HCT116 (cell line): ENCODE measurements around the gene RC3H2. TPM values are rescaled to one million over a fixed set of nuclear protein-coding genes. Genes with fewer than 3 reads are reported as not detected.

Source experiments
- ATAC-seq: fragments of 200-7000 bp; cut with Tn5 transposase; 2 replicates; pipeline ENCODE4 v1.9.1; 2020; ENCODE audit warnings: mild to moderate bottlenecking, moderate library complexity
- BruUV-seq: library from RNA; stranded (reverse); fragments of 400-500 nt; replicated peaks from 2 replicates; lab custom pipeline; 2021; lab: Mats Ljungman, UMichigan
- CTCF ChIA-PET: fragments of 300-600 bp; sonication (Branson Sonifier 250); formaldehyde crosslinking; loops from one replicate; lab custom pipeline; 2021; ENCODE audit warnings: antibody characterized with exemption; lab: Charles Lee
- POLR2A ChIA-PET: fragments of 300-600, 350-600 bp; sonication (Branson Sonifier 250); formaldehyde crosslinking; loops from one replicate; lab custom pipeline; 2021; ENCODE audit warnings: antibody characterized with exemption; lab: Charles Lee
- RAD21 ChIA-PET, 2 experiments: fragments of 300-600 bp; sonication (Branson Sonifier 250); formaldehyde crosslinking; loops; one replicate each; lab custom pipeline; 2023; ENCODE audit warnings: low total read pairs in 2 of 2; ENCODE audit not compliant: uncharacterized antibody in 2 of 2, unreplicated experiment in 2 of 2, low non-redundant PET in 1 of 2; lab: Charles Lee
- DNase-seq: peaks from one replicate; pipeline ENCODE4 v3.0.0-alpha.2; 2010; ENCODE audit warnings: low read depth, low spot score
- H2AFZ ChIP-seq: fragments of 200-600 bp; shearing (Covaris generic), sonication (generic); 2 replicates; pipeline ENCODE4 v1.6.1; 2017; ENCODE audit warnings: low read depth, mixed run types, mixed read lengths, antibody characterized with exemption, low read length; ENCODE audit not compliant: poor library complexity, severe bottlenecking
- H3K27ac ChIP-seq: 2 replicates; pipeline ENCODE4 v1.5.1; 2012; ENCODE audit warnings: low read depth, low read length
- H3K27me3 ChIP-seq: fragments of 200-600 bp; sonication (generic); 2 replicates; pipeline ENCODE4 v1.6.1; 2016; ENCODE audit warnings: mixed run types, low read length, mixed read lengths; ENCODE audit not compliant: insufficient read depth
- H3K36me3 ChIP-seq, 2 experiments: fragments of 200-500 bp in 1 of 2; fragments of 200-600 bp in 1 of 2; sonication (Bioruptor generic) in 1 of 2; sonication (generic) in 1 of 2; 2 replicates each; pipeline versions ENCODE4 v1.5.1 to v1.6.1; 2014 to 2016; ENCODE audit warnings: low read length in 2 of 2, inconsistent platforms in 1 of 2, mixed read lengths in 1 of 2, mixed run types in 1 of 2; ENCODE audit not compliant: insufficient read depth in 2 of 2, control insufficient read depth in 1 of 2
- H3K4me1 ChIP-seq, 2 experiments: fragments of 200-600 bp in 1 of 2; sonication (generic) in 1 of 2; 2 replicates each; pipeline versions ENCODE4 v1.5.1 to v1.6.1; 2012 to 2017; ENCODE audit warnings: low read length in 2 of 2, inconsistent platforms in 1 of 2, mild to moderate bottlenecking in 1 of 2, mixed read lengths in 1 of 2, mixed run types in 1 of 2, moderate library complexity in 1 of 2; ENCODE audit not compliant: insufficient read depth in 2 of 2, control insufficient read depth in 1 of 2
- H3K4me2 ChIP-seq: fragments of 200-600 bp; sonication (generic); 2 replicates; pipeline ENCODE4 v1.6.1; 2017; ENCODE audit warnings: mixed run types, low read length, mixed read lengths
- H3K4me3 ChIP-seq, 2 experiments: fragments of 200-600 bp in 1 of 2; sonication (generic) in 1 of 2; replicated peaks in 1 of 2; 2 replicates each; pipeline ENCODE4 v1.5.1; 2011 to 2016; ENCODE audit warnings: low read length in 2 of 2, control low read depth in 1 of 2, low read depth in 1 of 2, mild to moderate bottlenecking in 1 of 2, mixed read lengths in 1 of 2, mixed run types in 1 of 2
- H3K79me2 ChIP-seq: fragments of 200-600 bp; sonication (generic); 2 replicates; pipeline ENCODE4 v1.6.1; 2017; ENCODE audit warnings: mild to moderate bottlenecking, mixed run types, low read length, moderate library complexity, mixed read lengths; ENCODE audit not compliant: insufficient read depth
- H3K9ac ChIP-seq: fragments of 200-600 bp; sonication (generic); 2 replicates; pipeline ENCODE4 v1.6.1; 2016; ENCODE audit warnings: low read length, mixed read lengths
- H3K9me2 ChIP-seq: fragments of 200-600 bp; sonication (generic), shearing (Covaris generic); 2 replicates; pipeline ENCODE4 v1.6.1; 2017; ENCODE audit warnings: mixed run types, mild to moderate bottlenecking, moderate library complexity; ENCODE audit not compliant: insufficient read depth
- H3K9me3 ChIP-seq, 2 experiments: fragments of 200-500 bp in 1 of 2; fragments of 200-600 bp in 1 of 2; sonication (Bioruptor generic) in 1 of 2; sonication (generic) in 1 of 2; 2 replicates each; pipeline ENCODE4 v1.6.1; 2014 to 2017; ENCODE audit warnings: low read length in 2 of 2, mixed read lengths in 2 of 2, inconsistent platforms in 1 of 2, low read depth in 1 of 2, mild to moderate bottlenecking in 1 of 2, mixed run types in 1 of 2, moderate library complexity in 1 of 2; ENCODE audit not compliant: control insufficient read depth in 1 of 2, insufficient read depth in 1 of 2
- H4K20me1 ChIP-seq: fragments of 200-600 bp; sonication (generic), shearing (Covaris generic); 2 replicates; pipeline ENCODE4 v1.6.1; 2017; ENCODE audit warnings: mixed run types, mild to moderate bottlenecking, moderate library complexity; ENCODE audit not compliant: insufficient read depth
- CBX3 ChIP-seq: IDR thresholded peaks from 2 replicates; pipeline ENCODE4 v1.6.1; 2012; ENCODE audit warnings: low read depth
- CEBPB ChIP-seq: IDR thresholded peaks from 2 replicates; pipeline ENCODE4 v1.6.1; 2012; ENCODE audit warnings: low read depth
- EGR1 ChIP-seq: IDR thresholded peaks from 2 replicates; pipeline ENCODE4 v1.6.1; 2012; ENCODE audit warnings: low read depth
- ELF1 ChIP-seq: IDR thresholded peaks from 2 replicates; pipeline ENCODE4 v1.6.1; 2012; ENCODE audit warnings: low read depth, borderline replicate concordance
- EZH2 ChIP-seq: fragments of 200-600 bp; sonication (generic); IDR thresholded peaks from 2 replicates; pipeline ENCODE4 v1.6.1; 2017; ENCODE audit warnings: antibody characterized with exemption, mixed run types
- EZH2phosphoT487 ChIP-seq: fragments of 200-600 bp; IDR thresholded peaks from 2 replicates; pipeline ENCODE4 v1.6.1; 2018; ENCODE audit warnings: antibody characterized with exemption, borderline replicate concordance
- FOSL1 ChIP-seq: IDR thresholded peaks from 2 replicates; pipeline ENCODE4 v1.6.1; 2012; ENCODE audit warnings: low read depth
- JUND ChIP-seq: IDR thresholded peaks from 2 replicates; pipeline ENCODE4 v1.6.1; 2012
- POLR2A ChIP-seq: IDR thresholded peaks from 2 replicates; pipeline ENCODE4 v1.7.0; 2011; ENCODE audit warnings: borderline replicate concordance; ENCODE audit not compliant: insufficient read depth, insufficient read length; ENCODE audit errors: extremely low read depth
- RAD21 ChIP-seq: IDR thresholded peaks from 2 replicates; pipeline ENCODE4 v1.6.1; 2012; ENCODE audit warnings: low read depth, mild to moderate bottlenecking
- SIN3A ChIP-seq: IDR thresholded peaks from 2 replicates; pipeline ENCODE4 v1.6.1; 2012; ENCODE audit warnings: low read depth
- SP1 ChIP-seq: IDR thresholded peaks from 2 replicates; pipeline ENCODE4 v1.6.1; 2012; ENCODE audit warnings: low read depth
- SRF ChIP-seq: IDR thresholded peaks from 2 replicates; pipeline ENCODE4 v1.6.1; 2012; ENCODE audit warnings: low read depth
- TCF7L2 ChIP-seq: IDR thresholded peaks from 2 replicates; pipeline ENCODE4 v1.7.0; 2011; ENCODE audit warnings: borderline replicate concordance, inconsistent platforms; ENCODE audit not compliant: insufficient read depth, insufficient read length; ENCODE audit errors: extremely low read depth
- ZNF274 ChIP-seq: fragments of 200-500 bp; sonication (Bioruptor generic); IDR thresholded peaks from 2 replicates; pipeline ENCODE4 v1.6.1; 2014; ENCODE audit warnings: mild to moderate bottlenecking, low read depth, low read length, inconsistent platforms
- intact Hi-C: fragments of 100-400 bp; cut with micrococcal nuclease; formaldehyde crosslinking; loops from 2 replicates; pipeline ENCODE4 v1.10.0; 2022
- total RNA-seq: library from RNA; stranded (reverse); gene quantifications from one replicate; pipeline ENCODE4 v1.2.1, GENCODE V29; 2021; ENCODE audit not compliant: unreplicated experiment
- TF ChIP-seq, protein P1 (sequence below), 3 experiments: fragments of 200-600 bp in 1 of 3; sonication (generic) in 1 of 3; IDR thresholded peaks in 2 of 3; conservative IDR thresholded peaks in 1 of 3; 2 replicates each; pipeline ENCODE4 v1.5.1; 2012 to 2017; ENCODE audit warnings: low read depth in 2 of 3, low read length in 2 of 3, antibody characterized with exemption in 1 of 3, borderline replicate concordance in 1 of 3, control low read depth in 1 of 3, mild to moderate bottlenecking in 1 of 3, mixed read lengths in 1 of 3, mixed run types in 1 of 3, moderate library complexity in 1 of 3; ENCODE audit not compliant: insufficient read depth in 1 of 3
- TF ChIP-seq, protein P2 (sequence below): IDR thresholded peaks from 2 replicates; pipeline ENCODE4 v1.6.1; 2012
- TF ChIP-seq, protein P3 (sequence below): IDR thresholded peaks from 2 replicates; pipeline ENCODE4 v1.6.1; 2012; ENCODE audit warnings: low read depth
- TF ChIP-seq, protein P4 (sequence below): IDR thresholded peaks from 2 replicates; pipeline ENCODE4 v1.6.1; 2011; ENCODE audit warnings: mild to moderate bottlenecking, low read length, moderate library complexity; ENCODE audit not compliant: insufficient replicate concordance; ENCODE audit errors: extremely low read depth

Gene RC3H2
- total RNA-seq, 1 experiment from 2014 or later, result 53.8 TPM

DNA sequence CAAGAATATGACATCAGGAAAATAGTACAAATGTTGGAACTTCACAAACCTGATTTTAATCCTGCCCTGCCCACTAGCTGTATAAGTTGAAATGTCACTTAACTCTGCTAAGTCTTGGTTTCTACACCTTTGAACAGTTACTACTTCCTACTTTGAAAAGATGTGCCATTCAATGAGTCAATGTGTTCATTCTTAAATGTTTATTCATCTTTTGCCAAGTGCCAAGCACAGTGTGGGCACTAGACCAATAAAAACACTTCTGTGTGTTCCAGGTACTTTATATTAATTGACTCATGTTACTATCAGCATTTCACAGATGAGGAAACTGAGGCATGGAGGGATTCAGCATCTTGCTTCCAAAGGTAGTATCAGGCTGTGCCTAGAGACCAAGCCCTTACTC is 89.6 kb downstream of the RC3H2 start:
- DNase-seq, result no peak
- Histone ChIP-seq H3K4me3 (no peak overlapping the region), H3K27me3 (no peaks in the 10 kb centered on the region), H4K20me1 (no peaks in the 10 kb centered on the region), H3K27ac (no peak overlapping the region), H3K9me2 (no peaks in the 10 kb centered on the region), H3K4me1 (peaks cover 4 to 10% of the 10 kb centered on the region in 2 experiments; a peak in 3 of 4 replicates), H3K9ac (no peak overlapping the region), H3K9me3 (no peaks in the 10 kb centered on the region), H3K36me3 (peaks cover 0 to 5% of the 10 kb centered on the region in 2 experiments; a peak in 2 of 4 replicates), H2AFZ (no peak overlapping the region), H3K79me2 (no peaks in the 10 kb centered on the region), H3K4me2 (no peak overlapping the region)
- RAD21 ChIA-PET, result no interaction called here
- intact Hi-C loops, result no loop called here
- CTCF ChIA-PET, result no interaction called here
- TF ChIP-seq, protein P1, sequence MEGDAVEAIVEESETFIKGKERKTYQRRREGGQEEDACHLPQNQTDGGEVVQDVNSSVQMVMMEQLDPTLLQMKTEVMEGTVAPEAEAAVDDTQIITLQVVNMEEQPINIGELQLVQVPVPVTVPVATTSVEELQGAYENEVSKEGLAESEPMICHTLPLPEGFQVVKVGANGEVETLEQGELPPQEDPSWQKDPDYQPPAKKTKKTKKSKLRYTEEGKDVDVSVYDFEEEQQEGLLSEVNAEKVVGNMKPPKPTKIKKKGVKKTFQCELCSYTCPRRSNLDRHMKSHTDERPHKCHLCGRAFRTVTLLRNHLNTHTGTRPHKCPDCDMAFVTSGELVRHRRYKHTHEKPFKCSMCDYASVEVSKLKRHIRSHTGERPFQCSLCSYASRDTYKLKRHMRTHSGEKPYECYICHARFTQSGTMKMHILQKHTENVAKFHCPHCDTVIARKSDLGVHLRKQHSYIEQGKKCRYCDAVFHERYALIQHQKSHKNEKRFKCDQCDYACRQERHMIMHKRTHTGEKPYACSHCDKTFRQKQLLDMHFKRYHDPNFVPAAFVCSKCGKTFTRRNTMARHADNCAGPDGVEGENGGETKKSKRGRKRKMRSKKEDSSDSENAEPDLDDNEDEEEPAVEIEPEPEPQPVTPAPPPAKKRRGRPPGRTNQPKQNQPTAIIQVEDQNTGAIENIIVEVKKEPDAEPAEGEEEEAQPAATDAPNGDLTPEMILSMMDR (IDR thresholded peaks at IDR 0.05 in 2 of 3, conservative IDR thresholded peaks at IDR 0.05 in 1 of 3; ENCODE audit: borderline replicate concordance in 1 of 3, insufficient read depth in 1 of 3, low read depth in 2 of 3, low read length in 2 of 3), result no peak
- TF ChIP-seq SP1 (peak; percentile 17; the same call in 1 of the 2 replicates), ELF1 (no peak), EGR1 (no peak), TCF7L2 (no peak), JUND (peak; percentile 38), ZNF274 (no peak), EZH2phosphoT487 (no peak), CBX3 (no peak), EZH2 (no peak), FOSL1 (peak; percentile 33; the same call in 1 of the 2 replicates), SIN3A (no peak), CEBPB (no peak), SRF (no peak), RAD21 (0 out of 2 replicates have a peak, but pooled peaks have one; percentile 17), POLR2A (no peak)
- TF ChIP-seq, protein P2, sequence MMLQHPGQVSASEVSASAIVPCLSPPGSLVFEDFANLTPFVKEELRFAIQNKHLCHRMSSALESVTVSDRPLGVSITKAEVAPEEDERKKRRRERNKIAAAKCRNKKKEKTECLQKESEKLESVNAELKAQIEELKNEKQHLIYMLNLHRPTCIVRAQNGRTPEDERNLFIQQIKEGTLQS, result no peak
- TF ChIP-seq, protein P3, sequence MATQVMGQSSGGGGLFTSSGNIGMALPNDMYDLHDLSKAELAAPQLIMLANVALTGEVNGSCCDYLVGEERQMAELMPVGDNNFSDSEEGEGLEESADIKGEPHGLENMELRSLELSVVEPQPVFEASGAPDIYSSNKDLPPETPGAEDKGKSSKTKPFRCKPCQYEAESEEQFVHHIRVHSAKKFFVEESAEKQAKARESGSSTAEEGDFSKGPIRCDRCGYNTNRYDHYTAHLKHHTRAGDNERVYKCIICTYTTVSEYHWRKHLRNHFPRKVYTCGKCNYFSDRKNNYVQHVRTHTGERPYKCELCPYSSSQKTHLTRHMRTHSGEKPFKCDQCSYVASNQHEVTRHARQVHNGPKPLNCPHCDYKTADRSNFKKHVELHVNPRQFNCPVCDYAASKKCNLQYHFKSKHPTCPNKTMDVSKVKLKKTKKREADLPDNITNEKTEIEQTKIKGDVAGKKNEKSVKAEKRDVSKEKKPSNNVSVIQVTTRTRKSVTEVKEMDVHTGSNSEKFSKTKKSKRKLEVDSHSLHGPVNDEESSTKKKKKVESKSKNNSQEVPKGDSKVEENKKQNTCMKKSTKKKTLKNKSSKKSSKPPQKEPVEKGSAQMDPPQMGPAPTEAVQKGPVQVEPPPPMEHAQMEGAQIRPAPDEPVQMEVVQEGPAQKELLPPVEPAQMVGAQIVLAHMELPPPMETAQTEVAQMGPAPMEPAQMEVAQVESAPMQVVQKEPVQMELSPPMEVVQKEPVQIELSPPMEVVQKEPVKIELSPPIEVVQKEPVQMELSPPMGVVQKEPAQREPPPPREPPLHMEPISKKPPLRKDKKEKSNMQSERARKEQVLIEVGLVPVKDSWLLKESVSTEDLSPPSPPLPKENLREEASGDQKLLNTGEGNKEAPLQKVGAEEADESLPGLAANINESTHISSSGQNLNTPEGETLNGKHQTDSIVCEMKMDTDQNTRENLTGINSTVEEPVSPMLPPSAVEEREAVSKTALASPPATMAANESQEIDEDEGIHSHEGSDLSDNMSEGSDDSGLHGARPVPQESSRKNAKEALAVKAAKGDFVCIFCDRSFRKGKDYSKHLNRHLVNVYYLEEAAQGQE, result no peak
- TF ChIP-seq, protein P4, sequence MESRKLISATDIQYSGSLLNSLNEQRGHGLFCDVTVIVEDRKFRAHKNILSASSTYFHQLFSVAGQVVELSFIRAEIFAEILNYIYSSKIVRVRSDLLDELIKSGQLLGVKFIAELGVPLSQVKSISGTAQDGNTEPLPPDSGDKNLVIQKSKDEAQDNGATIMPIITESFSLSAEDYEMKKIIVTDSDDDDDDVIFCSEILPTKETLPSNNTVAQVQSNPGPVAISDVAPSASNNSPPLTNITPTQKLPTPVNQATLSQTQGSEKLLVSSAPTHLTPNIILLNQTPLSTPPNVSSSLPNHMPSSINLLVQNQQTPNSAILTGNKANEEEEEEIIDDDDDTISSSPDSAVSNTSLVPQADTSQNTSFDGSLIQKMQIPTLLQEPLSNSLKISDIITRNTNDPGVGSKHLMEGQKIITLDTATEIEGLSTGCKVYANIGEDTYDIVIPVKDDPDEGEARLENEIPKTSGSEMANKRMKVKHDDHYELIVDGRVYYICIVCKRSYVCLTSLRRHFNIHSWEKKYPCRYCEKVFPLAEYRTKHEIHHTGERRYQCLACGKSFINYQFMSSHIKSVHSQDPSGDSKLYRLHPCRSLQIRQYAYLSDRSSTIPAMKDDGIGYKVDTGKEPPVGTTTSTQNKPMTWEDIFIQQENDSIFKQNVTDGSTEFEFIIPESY, result no peak
- POLR2A ChIA-PET, result no interaction called here
- no TSS peak for BruUV-seq
- ATAC-seq, result no peak
